Left ventricle myocardium inferior (tissue), 1 donor: ENCODE results near the gene RAP1GAP2. TPM values are rescaled to one million over a fixed set of nuclear protein-coding genes. Genes with fewer than 3 reads are reported as not detected.
A peak's percentile ranks its signal among the peaks of the same experiment; 100 is the strongest.

Experiments
- DNase-seq: peaks from one replicate; pipeline ENCODE4 v3.0.0-alpha.2; 2020
- H3K27ac ChIP-seq: fragments of 200-600 bp; replicated peaks from 2 replicates; pipeline ENCODE4 v1.8.0; 2021
- H3K27me3 ChIP-seq: fragments of 200-600 bp; 2 replicates; pipeline ENCODE4 v1.8.0; 2021; ENCODE audit warnings: low read depth
- H3K36me3 ChIP-seq: fragments of 200-600 bp; 2 replicates; pipeline ENCODE4 v1.8.0; 2021
- H3K4me1 ChIP-seq: fragments of 200-600 bp; 2 replicates; pipeline ENCODE4 v1.8.0; 2021
- H3K4me3 ChIP-seq: fragments of 200-600 bp; 2 replicates; pipeline ENCODE4 v1.8.0; 2021; ENCODE audit warnings: mild to moderate bottlenecking, moderate library complexity
- H3K9me3 ChIP-seq: fragments of 200-600 bp; replicated peaks from 2 replicates; pipeline ENCODE4 v1.8.0; 2021
- CTCF ChIP-seq: fragments of 200-600 bp; IDR thresholded peaks from 2 replicates; pipeline ENCODE4 v1.8.0; 2021; ENCODE audit warnings: antibody characterized with exemption, mild to moderate bottlenecking, borderline replicate concordance
- intact Hi-C: fragments of 100-400 bp; cut with micrococcal nuclease; formaldehyde crosslinking; loops from one replicate; pipeline ENCODE4 v1.11.0; 2022
- total RNA-seq: library from RNA; stranded (reverse); fragmentation: NEBNext Ultra II Directional; extraction: Animal tissue kit (Norgen Biotek cat#: 25700); gene quantifications from one replicate; pipeline ENCODE4 v1.2.1, GENCODE V29; 2021
- donor health status: DM: no; HTN: yes; CAD: no; lungs with severe emphysema.

RAP1GAP2 gene
- total RNA-seq, 1 donor from 2014 or later: 63.8 TPM

- DNase-seq: no peak
- intact Hi-C loops: no loop called here
- peaks cover 21% of the 10 kb centered on the region for H3K4me1 ChIP-seq
- no peak for TF ChIP-seq CTCF
- no peaks in the 10 kb centered on the region for H3K9me3 ChIP-seq
- H3K27ac ChIP-seq: no peak overlapping the region
- no peak overlapping the region for H3K4me3 ChIP-seq
- H3K36me3 ChIP-seq: no peaks in the 10 kb centered on the region
- H3K27me3 ChIP-seq: no peaks in the 10 kb centered on the region
Measured at GRCh38 chr17:2945299-2945698, 149.1 kb downstream of the RAP1GAP2 start.

GRCh38 chr17:2946144-2946543 lies 149.9 kb downstream of the RAP1GAP2 start:
- no peak for TF ChIP-seq CTCF
- Histone ChIP-seq H3K27ac (peak overlapping the region; percentile 48), H3K4me3 (no peak overlapping the region), H3K4me1 (peaks cover 15% of the 10 kb centered on the region), H3K9me3 (no peaks in the 10 kb centered on the region), H3K36me3 (no peaks in the 10 kb centered on the region), H3K27me3 (no peaks in the 10 kb centered on the region)
- intact Hi-C loops: no loop called here
- no peak for DNase-seq

GRCh38 chr17:2947588-2947950 lies 151.3 kb downstream of the RAP1GAP2 start:
- TF ChIP-seq CTCF: no peak
- no peak for DNase-seq
- intact Hi-C loops: no loop called here
- no peak overlapping the region for H3K4me3 ChIP-seq
- H3K27me3 ChIP-seq: no peaks in the 10 kb centered on the region
- no peaks in the 10 kb centered on the region for H3K36me3 ChIP-seq
- no peak overlapping the region for H3K27ac ChIP-seq
- peaks cover 15% of the 10 kb centered on the region for H3K4me1 ChIP-seq
- H3K9me3 ChIP-seq: no peaks in the 10 kb centered on the region

- peaks cover 15% of the 10 kb centered on the region for H3K4me1 ChIP-seq
- H3K9me3 ChIP-seq: no peaks in the 10 kb centered on the region
- no peak overlapping the region for H3K4me3 ChIP-seq
- intact Hi-C loops: no loop called here
- no peak for TF ChIP-seq CTCF
- H3K27me3 ChIP-seq: no peaks in the 10 kb centered on the region
- DNase-seq: no peak
- no peaks in the 10 kb centered on the region for H3K36me3 ChIP-seq
- no peak overlapping the region for H3K27ac ChIP-seq
Measured at GRCh38 chr17:2947996-2948550, 151.8 kb downstream of the RAP1GAP2 start.

GRCh38 chr17:2948721-2949468 lies 152.7 kb downstream of the RAP1GAP2 start:
- H3K4me1 ChIP-seq: peaks cover 15% of the 10 kb centered on the region
- H3K9me3 ChIP-seq: no peaks in the 10 kb centered on the region
- H3K4me3 ChIP-seq: no peak overlapping the region
- TF ChIP-seq CTCF: no peak
- no peak for DNase-seq
- no peak overlapping the region for H3K27ac ChIP-seq
- no peaks in the 10 kb centered on the region for H3K27me3 ChIP-seq
- intact Hi-C loops: no loop called here
- no peaks in the 10 kb centered on the region for H3K36me3 ChIP-seq
